H9 (cell line): ENCODE data around the gene WNT7B. TPM values are rescaled to one million over a fixed set of nuclear protein-coding genes. Genes with fewer than 3 reads are reported as not detected.

Experiments used
- DNase-seq: peaks from one replicate; pipeline ENCODE4 v3.0.0-alpha.2; 2017
- H2AFZ ChIP-seq: one replicate; pipeline ENCODE4 v1.6.1; 2013; ENCODE audit warnings: mild to moderate bottlenecking, low read length, control low read depth, moderate library complexity
- H2AK5ac ChIP-seq: 2 replicates; pipeline ENCODE4 v1.6.1; 2013; ENCODE audit warnings: low read length, control low read depth, mixed read lengths; ENCODE audit not compliant: insufficient read length
- H2BK120ac ChIP-seq: one replicate; pipeline ENCODE4 v1.6.1; 2013; ENCODE audit warnings: low read depth, mild to moderate bottlenecking, low read length, control low read depth, inconsistent platforms; ENCODE audit not compliant: poor library complexity, severe bottlenecking
- H2BK12ac ChIP-seq: 2 replicates; pipeline ENCODE4 v1.6.1; 2013; ENCODE audit warnings: low read length, control low read depth, mixed read lengths, low read depth; ENCODE audit not compliant: insufficient read length
- H2BK15ac ChIP-seq: 2 replicates; pipeline ENCODE4 v1.6.1; 2013; ENCODE audit warnings: low read depth, low read length, control low read depth
- H2BK20ac ChIP-seq: one replicate; pipeline ENCODE4 v1.6.1; 2013; ENCODE audit warnings: low read depth, mild to moderate bottlenecking, low read length, control low read depth, inconsistent platforms; ENCODE audit not compliant: poor library complexity, severe bottlenecking
- H2BK5ac ChIP-seq: 2 replicates; pipeline ENCODE4 v1.6.1; 2013; ENCODE audit warnings: low read length, control low read depth, mixed read lengths; ENCODE audit not compliant: insufficient read length
- H3K14ac ChIP-seq: 2 replicates; pipeline ENCODE4 v1.6.1; 2013; ENCODE audit warnings: low read length, control low read depth; ENCODE audit not compliant: insufficient read depth
- H3K18ac ChIP-seq: 2 replicates; pipeline ENCODE4 v1.6.1; 2013; ENCODE audit warnings: low read depth, mild to moderate bottlenecking, mixed read lengths, low read length, control low read depth; ENCODE audit not compliant: insufficient read length
- H3K23ac ChIP-seq: 2 replicates; pipeline ENCODE4 v1.6.1; 2013; ENCODE audit warnings: low read length, control low read depth, mixed read lengths, low read depth; ENCODE audit not compliant: insufficient read length
- H3K23me2 ChIP-seq: 2 replicates; pipeline ENCODE4 v1.6.1; 2013; ENCODE audit warnings: low read depth, mild to moderate bottlenecking, mixed read lengths, low read length, control low read depth; ENCODE audit not compliant: insufficient read length, poor library complexity, severe bottlenecking
- H3K27ac ChIP-seq: 2 replicates; pipeline ENCODE4 v1.5.1; 2013; ENCODE audit warnings: low read length, control low read depth, mixed read lengths, low read depth; ENCODE audit not compliant: insufficient read length
- H3K27me3 ChIP-seq: 2 replicates; pipeline ENCODE4 v1.6.1; 2013; ENCODE audit warnings: low read length, control low read depth, inconsistent platforms; ENCODE audit not compliant: insufficient read depth
- H3K4ac ChIP-seq: 2 replicates; pipeline ENCODE4 v1.6.1; 2013; ENCODE audit warnings: low read depth, mild to moderate bottlenecking, control low read depth, inconsistent platforms, low read length, moderate library complexity
- H3K4me1 ChIP-seq: 2 replicates; pipeline ENCODE4 v1.6.1; 2013; ENCODE audit warnings: low read length, control low read depth, inconsistent platforms; ENCODE audit not compliant: insufficient read depth
- H3K4me2 ChIP-seq: 2 replicates; pipeline ENCODE4 v1.6.1; 2013; ENCODE audit warnings: low read length, control low read depth, mixed read lengths; ENCODE audit not compliant: insufficient read length, insufficient read depth
- H3K56ac ChIP-seq: 2 replicates; pipeline ENCODE4 v1.6.1; 2013; ENCODE audit warnings: low read depth, mild to moderate bottlenecking, mixed read lengths, low read length, control low read depth; ENCODE audit not compliant: insufficient read length
- H3K79me1 ChIP-seq: 2 replicates; pipeline ENCODE4 v1.6.1; 2013; ENCODE audit warnings: low read depth, mild to moderate bottlenecking, moderate library complexity, low read length, control low read depth, inconsistent platforms; ENCODE audit not compliant: insufficient read depth, poor library complexity, severe bottlenecking
- H3K79me2 ChIP-seq: 2 replicates; pipeline ENCODE4 v1.6.1; 2013; ENCODE audit warnings: low read length, control low read depth, inconsistent platforms; ENCODE audit not compliant: insufficient read depth
- H3K9ac ChIP-seq: 2 replicates; pipeline ENCODE4 v1.6.1; 2013; ENCODE audit warnings: low read length, control low read depth, mixed read lengths; ENCODE audit not compliant: insufficient read length; ENCODE audit errors: extremely low read depth
- H3K9me3 ChIP-seq: one replicate; pipeline ENCODE4 v1.6.1; 2013; ENCODE audit warnings: low read depth, low read length, inconsistent platforms; ENCODE audit not compliant: control insufficient read depth
- H3T11ph ChIP-seq: one replicate; pipeline ENCODE4 v1.6.1; 2013; ENCODE audit warnings: mild to moderate bottlenecking, low read length, control low read depth, inconsistent platforms
- H4K20me1 ChIP-seq: one replicate; pipeline ENCODE4 v1.6.1; 2013; ENCODE audit not compliant: control insufficient read depth, insufficient read length, insufficient read depth
- H4K5ac ChIP-seq: 2 replicates; pipeline ENCODE4 v1.6.1; 2013; ENCODE audit warnings: low read depth, mild to moderate bottlenecking, mixed read lengths, low read length, control low read depth; ENCODE audit not compliant: insufficient read length
- H4K8ac ChIP-seq: replicated peaks from 2 replicates; pipeline ENCODE4 v1.6.1; 2013; ENCODE audit warnings: low read length, control low read depth, mixed read lengths, low read depth; ENCODE audit not compliant: insufficient read length
- H4K91ac ChIP-seq: 2 replicates; pipeline ENCODE4 v1.6.1; 2013; ENCODE audit warnings: low read depth, mild to moderate bottlenecking, moderate library complexity, mixed read lengths, low read length, control low read depth; ENCODE audit not compliant: insufficient read length
- H3K27ac Mint-ChIP-seq, 3 experiments: 2 replicates in 2 of 3; 3 replicates in 1 of 3; pipeline ENCODE4 v1.8.0; 2020 to 2021; ENCODE audit warnings: mixed read lengths in 3 of 3, mild to moderate bottlenecking in 1 of 3, moderate library complexity in 1 of 3
- H3K27me3 Mint-ChIP-seq: 2 replicates; pipeline ENCODE4 v1.8.0; 2021; ENCODE audit warnings: low read depth, mild to moderate bottlenecking, moderate library complexity, mixed read lengths
- H3K36me3 Mint-ChIP-seq, 3 experiments: 2 replicates in 2 of 3; 3 replicates in 1 of 3; pipeline ENCODE4 v1.8.0; 2020 to 2021; ENCODE audit warnings: low read depth in 3 of 3, mixed read lengths in 3 of 3; ENCODE audit not compliant: insufficient read depth in 1 of 3
- H3K4me1 Mint-ChIP-seq, 2 experiments: 2 replicates each; pipeline ENCODE4 v1.8.0; 2020; ENCODE audit warnings: mixed read lengths in 2 of 2
- H3K4me3 Mint-ChIP-seq, 2 experiments: 2 replicates in 1 of 2; 3 replicates in 1 of 2; pipeline ENCODE4 v1.8.0; 2020 to 2021; ENCODE audit warnings: mild to moderate bottlenecking in 2 of 2, mixed read lengths in 2 of 2, moderate library complexity in 1 of 2
- H3K9me3 Mint-ChIP-seq, 2 experiments: 2 replicates in 1 of 2; 3 replicates in 1 of 2; pipeline ENCODE4 v1.8.0; 2020; ENCODE audit warnings: mild to moderate bottlenecking in 2 of 2, mixed read lengths in 2 of 2, moderate library complexity in 1 of 2
- WGBS: extraction: QIAGEN DNeasy Blood & Tissue Kit; methylation state at CpG from one replicate; pipeline ENCODE4 v1.1.7; 2013; ENCODE audit warnings: missing lambda C conversion rate, low lambda C conversion rate, mixed read lengths; ENCODE audit not compliant: insufficient read length; ENCODE audit errors: extremely low coverage; 5-methylcytosine and 5-hydroxymethylcytosine counted together
- total RNA-seq: library from RNA; stranded (reverse); gene quantifications from 2 replicates; pipeline ENCODE4 v1.2.1, GENCODE V29; 2021
- TF ChIP-seq, protein P1 (sequence below): fragments of 200-600 bp; sonication (generic); conservative IDR thresholded peaks from 3 replicates; pipeline ENCODE4 v1.8.0; 2021; ENCODE audit warnings: antibody characterized with exemption, mild to moderate bottlenecking

WNT7B gene
- total RNA-seq, 1 experiment from 2014 or later = 0.09 TPM

- no peaks in the 10 kb centered on the region for H3K27me3 ChIP-seq
- no peak overlapping the region for H3T11ph ChIP-seq
- H3K27ac Mint-ChIP-seq = no peak overlapping the region
- H3K36me3 Mint-ChIP-seq = no peaks in the 10 kb centered on the region
- no peak overlapping the region for H3K4ac ChIP-seq
- H3K9ac ChIP-seq = no peak overlapping the region
- H3K4me1 ChIP-seq = no peaks in the 10 kb centered on the region
- no peak overlapping the region for H2BK12ac ChIP-seq
- WGBS = no CpG with 5 or more reads among the region's 33 CpGs
- H3K27ac ChIP-seq = no peak overlapping the region
- no peak overlapping the region for H4K91ac ChIP-seq
- H4K20me1 ChIP-seq = no peaks in the 10 kb centered on the region
- DNase-seq = no peak
- no peak overlapping the region for H2BK120ac ChIP-seq
- H3K4me1 Mint-ChIP-seq = peaks cover 3 to 16% of the 10 kb centered on the region in 2 experiments; a peak in 2 of 4 replicates
- no peaks in the 10 kb centered on the region for H3K9me3 ChIP-seq
- H3K79me2 ChIP-seq = no peaks in the 10 kb centered on the region
- no peak overlapping the region for H3K18ac ChIP-seq
- H3K14ac ChIP-seq = no peak overlapping the region; the same call in 1 of the 2 replicates
- no peak overlapping the region for H2AFZ ChIP-seq
- H4K5ac ChIP-seq = no peak overlapping the region
- no peaks in the 10 kb centered on the region; a peak in 1 of 5 replicates for H3K9me3 Mint-ChIP-seq
- H2AK5ac ChIP-seq = no peak overlapping the region
- no peak overlapping the region for H3K4me2 ChIP-seq
- no peak overlapping the region for H4K8ac ChIP-seq
- TF ChIP-seq, protein P1, sequence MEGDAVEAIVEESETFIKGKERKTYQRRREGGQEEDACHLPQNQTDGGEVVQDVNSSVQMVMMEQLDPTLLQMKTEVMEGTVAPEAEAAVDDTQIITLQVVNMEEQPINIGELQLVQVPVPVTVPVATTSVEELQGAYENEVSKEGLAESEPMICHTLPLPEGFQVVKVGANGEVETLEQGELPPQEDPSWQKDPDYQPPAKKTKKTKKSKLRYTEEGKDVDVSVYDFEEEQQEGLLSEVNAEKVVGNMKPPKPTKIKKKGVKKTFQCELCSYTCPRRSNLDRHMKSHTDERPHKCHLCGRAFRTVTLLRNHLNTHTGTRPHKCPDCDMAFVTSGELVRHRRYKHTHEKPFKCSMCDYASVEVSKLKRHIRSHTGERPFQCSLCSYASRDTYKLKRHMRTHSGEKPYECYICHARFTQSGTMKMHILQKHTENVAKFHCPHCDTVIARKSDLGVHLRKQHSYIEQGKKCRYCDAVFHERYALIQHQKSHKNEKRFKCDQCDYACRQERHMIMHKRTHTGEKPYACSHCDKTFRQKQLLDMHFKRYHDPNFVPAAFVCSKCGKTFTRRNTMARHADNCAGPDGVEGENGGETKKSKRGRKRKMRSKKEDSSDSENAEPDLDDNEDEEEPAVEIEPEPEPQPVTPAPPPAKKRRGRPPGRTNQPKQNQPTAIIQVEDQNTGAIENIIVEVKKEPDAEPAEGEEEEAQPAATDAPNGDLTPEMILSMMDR = no peak
- peaks cover 5% of the 10 kb centered on the region for H3K27me3 Mint-ChIP-seq
- no peak overlapping the region for H3K4me3 Mint-ChIP-seq
- H3K23me2 ChIP-seq = no peaks in the 10 kb centered on the region
- H3K79me1 ChIP-seq = no peaks in the 10 kb centered on the region
- H2BK5ac ChIP-seq = no peak overlapping the region
- no peak overlapping the region for H2BK20ac ChIP-seq
- no peak overlapping the region for H3K56ac ChIP-seq
- no peak overlapping the region for H3K23ac ChIP-seq
- no peak overlapping the region for H2BK15ac ChIP-seq
Measured at GRCh38 chr22:45905924-45906865, 70.8 kb downstream of the WNT7B start.
